ENCODE results near the gene TCF12.

Gene TCF12

GRCh38 chr15:57339321-57339720, 420.9 kb downstream of the TCF12 start:
- TF ChIP-seq, protein P1, sequence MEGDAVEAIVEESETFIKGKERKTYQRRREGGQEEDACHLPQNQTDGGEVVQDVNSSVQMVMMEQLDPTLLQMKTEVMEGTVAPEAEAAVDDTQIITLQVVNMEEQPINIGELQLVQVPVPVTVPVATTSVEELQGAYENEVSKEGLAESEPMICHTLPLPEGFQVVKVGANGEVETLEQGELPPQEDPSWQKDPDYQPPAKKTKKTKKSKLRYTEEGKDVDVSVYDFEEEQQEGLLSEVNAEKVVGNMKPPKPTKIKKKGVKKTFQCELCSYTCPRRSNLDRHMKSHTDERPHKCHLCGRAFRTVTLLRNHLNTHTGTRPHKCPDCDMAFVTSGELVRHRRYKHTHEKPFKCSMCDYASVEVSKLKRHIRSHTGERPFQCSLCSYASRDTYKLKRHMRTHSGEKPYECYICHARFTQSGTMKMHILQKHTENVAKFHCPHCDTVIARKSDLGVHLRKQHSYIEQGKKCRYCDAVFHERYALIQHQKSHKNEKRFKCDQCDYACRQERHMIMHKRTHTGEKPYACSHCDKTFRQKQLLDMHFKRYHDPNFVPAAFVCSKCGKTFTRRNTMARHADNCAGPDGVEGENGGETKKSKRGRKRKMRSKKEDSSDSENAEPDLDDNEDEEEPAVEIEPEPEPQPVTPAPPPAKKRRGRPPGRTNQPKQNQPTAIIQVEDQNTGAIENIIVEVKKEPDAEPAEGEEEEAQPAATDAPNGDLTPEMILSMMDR (IDR thresholded peaks at IDR 0.05; ENCODE audit: insufficient read depth, missing control alignments): no peak
- FAIRE-seq (no peak), DNase-seq (ENCODE audit: insufficient read length, low spot score) (no peak)
